Esophagus muscularis mucosa (tissue), 3 donors: Measurements from ENCODE around the gene CD8B2.
"Not testable (repeated sequence)": the region's sequence is repeated elsewhere in the genome, so short reads cannot be mapped to it uniquely, and the experiment has no call there.

ENCODE experiments used
- CTCF ChIP-seq, 3 experiments: fragments of 200-600 bp in 2 of 3; fragments of 450-650 bp in 1 of 3; sonication (generic) in 2 of 3; IDR thresholded peaks; one replicate each; pipeline ENCODE4 v1.5.1; 2017 to 2019; ENCODE audit warnings: antibody characterized with exemption in 3 of 3, mild to moderate bottlenecking in 2 of 3, moderate library complexity in 1 of 3
- POLR2A ChIP-seq: fragments of 450-650 bp; IDR thresholded peaks from one replicate; pipeline ENCODE4 v1.6.1; 2017; ENCODE audit warnings: antibody characterized with exemption, moderate library complexity, mild to moderate bottlenecking, low read depth
- POLR2AphosphoS5 ChIP-seq, 2 donors: sonication (generic); formaldehyde crosslinking; IDR thresholded peaks; one replicate each; pipeline ENCODE4 v1.6.1; 2017; ENCODE audit warnings: antibody characterized with exemption in 2 of 2

- not testable (repeated sequence) for TF ChIP-seq POLR2A; POLR2AphosphoS5 (IDR thresholded peaks at IDR 0.05); CTCF (IDR thresholded peaks at IDR 0.05)
Observed at GRCh38 chr2:106468107-106468506, 19.1 kb upstream of the CD8B2 start, which contains the start of gene RGPD3.
